Esophagus squamous epithelium (tissue), 5 donors: ENCODE results near the gene SGIP1. TPM values are rescaled to one million over a fixed set of nuclear protein-coding genes. Genes with fewer than 3 reads are reported as not detected.

Source experiments
- DNase-seq: peaks from one replicate; lab custom pipeline; 2025; lab: John Stamatoyannopoulos, UW
- H3K27ac ChIP-seq, 4 donors: fragments of 200-600 bp; sonication (generic); one replicate each; pipeline ENCODE4 v1.5.1; 2016 to 2019; ENCODE audit warnings: mild to moderate bottlenecking in 1 of 4
- H3K27me3 ChIP-seq, 4 donors: fragments of 200-600 bp; sonication (generic); 1 replicate in 3 of 4; 2 replicates in 1 of 4; pipeline versions ENCODE4 v1.5.1 to v1.6.0; 2017 to 2021; ENCODE audit warnings: antibody characterized with exemption in 1 of 4
- H3K36me3 ChIP-seq, 3 donors: fragments of 200-600 bp; sonication (generic); one replicate each; pipeline ENCODE4 v1.5.1; 2016 to 2019
- H3K4me1 ChIP-seq, 3 donors: fragments of 200-600 bp; sonication (generic); one replicate each; pipeline ENCODE4 v1.5.1; 2017 to 2019
- H3K4me3 ChIP-seq, 4 donors: fragments of 200-600 bp; sonication (generic); 1 replicate in 3 of 4; 2 replicates in 1 of 4; pipeline ENCODE4 v1.5.1; 2016 to 2019; ENCODE audit warnings: mild to moderate bottlenecking in 2 of 4, moderate library complexity in 1 of 4
- H3K9me3 ChIP-seq, 3 donors: fragments of 200-600 bp; sonication (generic); one replicate each; pipeline ENCODE4 v1.5.1; 2016 to 2019
- CTCF ChIP-seq, 6 experiments: fragments of 450-650 bp in 4 of 6; fragments of 200-600 bp in 2 of 6; sonication (generic) in 2 of 6; IDR thresholded peaks; one replicate each; pipeline ENCODE4 v1.5.1; 2016 to 2019; ENCODE audit warnings: antibody characterized with exemption in 6 of 6, mild to moderate bottlenecking in 4 of 6, moderate library complexity in 4 of 6
- POLR2A ChIP-seq, 4 donors: fragments of 450-650 bp; IDR thresholded peaks; one replicate each; pipeline ENCODE4 v1.6.1; 2017; ENCODE audit warnings: antibody characterized with exemption in 4 of 4, mild to moderate bottlenecking in 4 of 4, moderate library complexity in 3 of 4
- WGBS, 2 donors: methylation state at CpG; one replicate each; pipeline ENCODE4 v1.1.5; 2018; 5-methylcytosine and 5-hydroxymethylcytosine counted together
- intact Hi-C: fragments of 100-400 bp; cut with DNase I; formaldehyde crosslinking; loops from one replicate; pipeline ENCODE4 v1.15.0; 2022
- total RNA-seq, 4 donors: library from RNA; depleted of rRNA; stranded (reverse); fragments of >200 nt; gene quantifications; one replicate each; pipeline ENCODE4 v1.1.0, GENCODE V29; 2016
- donor health status: DM: yes; HTN: yes; CAD: no.

Gene SGIP1
- total RNA-seq, 4 donors from 2014 or later: 0.35 to 5.2 (median 2.3) TPM; not detected in 1

GRCh38 chr1:66526991-66527390, 7.0 kb upstream of the SGIP1 start:
- peaks cover 0 to under 1% (median 0%) of the 10 kb centered on the region in 4 donors for H3K27me3 ChIP-seq
- no peak for DNase-seq
- H3K4me3 ChIP-seq: no peak overlapping the region
- H3K36me3 ChIP-seq: no peaks in the 10 kb centered on the region
- WGBS, 2 donors: 58 to 78% methylated on average over 2 of the region's 2 CpGs
- H3K4me1 ChIP-seq: no peaks in the 10 kb centered on the region
- no peak overlapping the region for H3K27ac ChIP-seq
- no peaks in the 10 kb centered on the region for H3K9me3 ChIP-seq
- TF ChIP-seq CTCF (IDR thresholded peaks at IDR 0.05): no peak
- TF ChIP-seq POLR2A (IDR thresholded peaks at IDR 0.05): no peak
- intact Hi-C loops: no loop called here

GRCh38 chr1:66527686-66528085, 6.3 kb upstream of the SGIP1 start:
- no peak for DNase-seq
- H3K9me3 ChIP-seq: no peaks in the 10 kb centered on the region
- no peak overlapping the region for H3K4me3 ChIP-seq
- peaks cover 0 to 4% (median 2%) of the 10 kb centered on the region in 3 donors for H3K4me1 ChIP-seq
- H3K27me3 ChIP-seq: peaks cover 0 to 8% (median 0%) of the 10 kb centered on the region in 4 donors
- H3K36me3 ChIP-seq: no peaks in the 10 kb centered on the region
- no peak overlapping the region for H3K27ac ChIP-seq
- no peak for TF ChIP-seq POLR2A (IDR thresholded peaks at IDR 0.05)
- TF ChIP-seq CTCF (IDR thresholded peaks at IDR 0.05): no peak
- 54 to 68% methylated on average over 2 of the region's 2 CpGs for WGBS, 2 donors
- intact Hi-C loops: no loop called here

GRCh38 chr1:66528580-66528979, 5.4 kb upstream of the SGIP1 start:
- DNase-seq: no peak
- Histone ChIP-seq H3K9me3 (no peaks in the 10 kb centered on the region), H3K4me3 (no peak overlapping the region), H3K27ac (no peak overlapping the region), H3K36me3 (no peaks in the 10 kb centered on the region), H3K27me3 (peaks cover 0 to 17% (median 0%) of the 10 kb centered on the region in 4 donors), H3K4me1 (peaks cover 0 to 13% (median 7%) of the 10 kb centered on the region in 3 donors)
- 63 to 74% methylated on average over 1 of the region's 1 CpG for WGBS, 2 donors
- TF ChIP-seq POLR2A (IDR thresholded peaks at IDR 0.05) (no peak), CTCF (IDR thresholded peaks at IDR 0.05) (no peak)
- intact Hi-C loops: no loop called here

GRCh38 chr1:66532214-66532613, 1.7 kb upstream of the SGIP1 start:
- 42 to 62% methylated on average over 1 of the region's 1 CpG for WGBS, 2 donors
- Histone ChIP-seq H3K9me3 (no peaks in the 10 kb centered on the region), H3K4me1 (peaks cover 0 to 18% (median 7%) of the 10 kb centered on the region in 3 donors), H3K4me3 (no peak overlapping the region), H3K27me3 (peaks cover 0 to 24% (median 0%) of the 10 kb centered on the region in 4 donors), H3K27ac (peak overlapping the region in 3 of 4 donors; percentile 73 to 87 (median 86)), H3K36me3 (no peaks in the 10 kb centered on the region)
- DNase-seq: no peak
- TF ChIP-seq CTCF (IDR thresholded peaks at IDR 0.05) (no peak), POLR2A (IDR thresholded peaks at IDR 0.05) (no peak)
- intact Hi-C loops: no loop called here

GRCh38 chr1:66532798-66533783, 862 bp upstream of the SGIP1 start:
- H3K27me3 ChIP-seq: peaks cover 0 to 24% (median 0%) of the 10 kb centered on the region in 4 donors
- peak overlapping the region; percentile 10 to 61 (median 42) for H3K4me3 ChIP-seq
- peaks cover 0 to 18% (median 7%) of the 10 kb centered on the region in 3 donors for H3K4me1 ChIP-seq
- H3K27ac ChIP-seq: peak overlapping the region; percentile 25 to 87 (median 80)
- DNase-seq: no peak
- H3K9me3 ChIP-seq: no peaks in the 10 kb centered on the region
- TF ChIP-seq POLR2A (IDR thresholded peaks at IDR 0.05): no peak
- no peak for TF ChIP-seq CTCF (IDR thresholded peaks at IDR 0.05)
- WGBS, 2 donors: 4 to 6% methylated on average over 36 to 41 of the region's 50 CpGs
- intact Hi-C loops: no loop called here
- no peaks in the 10 kb centered on the region for H3K36me3 ChIP-seq
